Activated CD4-positive, alpha-beta memory T cell treated with anti-CD3 and anti-CD28 coated beads for 36 hours (primary cell): ENCODE results near the gene GSTM3. TPM values are rescaled to one million over a fixed set of nuclear protein-coding genes. Genes with fewer than 3 reads are reported as not detected.
"Not testable (repeated sequence)": the region's sequence is repeated elsewhere in the genome, so short reads cannot be mapped to it uniquely, and the experiment has no call there.

Experiments
- CTCF ChIA-PET: fragments of 350-600 bp; sonication (Branson Sonifier 250); formaldehyde crosslinking; loops from one replicate; lab custom pipeline; 2021; ENCODE audit warnings: antibody characterized with exemption, inconsistent platforms; lab: Charles Lee
- POLR2A ChIA-PET: fragments of 350-600 bp; sonication (Branson Sonifier 250); formaldehyde crosslinking; loops from one replicate; lab custom pipeline; 2021; ENCODE audit warnings: antibody characterized with exemption; lab: Charles Lee
- DNase-seq: peaks from one replicate; pipeline ENCODE4 v3.0.0-alpha.2; 2020
- H3K27ac Mint-ChIP-seq: one replicate; pipeline ENCODE4 v1.8.0; 2021; ENCODE audit warnings: mixed read lengths
- H3K27me3 Mint-ChIP-seq: one replicate; pipeline ENCODE4 v1.8.0; 2021; ENCODE audit warnings: mixed read lengths
- H3K36me3 Mint-ChIP-seq: one replicate; pipeline ENCODE4 v1.8.0; 2021; ENCODE audit warnings: mixed read lengths
- H3K4me1 Mint-ChIP-seq: one replicate; pipeline ENCODE4 v1.8.0; 2021; ENCODE audit warnings: low read depth, mixed read lengths
- H3K4me3 Mint-ChIP-seq: one replicate; pipeline ENCODE4 v1.8.0; 2021; ENCODE audit warnings: mild to moderate bottlenecking, mixed read lengths
- H3K9me3 Mint-ChIP-seq: one replicate; pipeline ENCODE4 v1.8.0; 2021; ENCODE audit warnings: mixed read lengths
- intact Hi-C: fragments of 100-400 bp; cut with micrococcal nuclease; formaldehyde crosslinking; loops from one replicate; pipeline ENCODE4 v1.15.1; 2023
- total RNA-seq, 2 experiments: library from RNA; stranded (reverse); gene quantifications; one replicate each; pipeline ENCODE4 v1.2.3, GENCODE V29; 2021

Gene GSTM3
- total RNA-seq, 2 experiments from 2014 or later = 1.6 to 2.1 TPM

- intact Hi-C loops = loop anchor here (1.0 kb wide), 2 partner anchors 131 to 228 kb away; no protein-coding TSS in a partner anchor
- H3K27ac Mint-ChIP-seq = no peak overlapping the region
- CTCF ChIA-PET = interaction anchor here (0.7 to 17.8 kb wide), 32 partner anchors 10 to 536 kb away, joined by 3 to 723 read pairs (median 4); partner anchors contain the start of genes AHCYL1, EPS8L3, GNAI3 and GSTM4
These were observed 33.2 kb upstream of the GSTM3 start for GRCh38 chr1:109773900-109774485.

DNA sequence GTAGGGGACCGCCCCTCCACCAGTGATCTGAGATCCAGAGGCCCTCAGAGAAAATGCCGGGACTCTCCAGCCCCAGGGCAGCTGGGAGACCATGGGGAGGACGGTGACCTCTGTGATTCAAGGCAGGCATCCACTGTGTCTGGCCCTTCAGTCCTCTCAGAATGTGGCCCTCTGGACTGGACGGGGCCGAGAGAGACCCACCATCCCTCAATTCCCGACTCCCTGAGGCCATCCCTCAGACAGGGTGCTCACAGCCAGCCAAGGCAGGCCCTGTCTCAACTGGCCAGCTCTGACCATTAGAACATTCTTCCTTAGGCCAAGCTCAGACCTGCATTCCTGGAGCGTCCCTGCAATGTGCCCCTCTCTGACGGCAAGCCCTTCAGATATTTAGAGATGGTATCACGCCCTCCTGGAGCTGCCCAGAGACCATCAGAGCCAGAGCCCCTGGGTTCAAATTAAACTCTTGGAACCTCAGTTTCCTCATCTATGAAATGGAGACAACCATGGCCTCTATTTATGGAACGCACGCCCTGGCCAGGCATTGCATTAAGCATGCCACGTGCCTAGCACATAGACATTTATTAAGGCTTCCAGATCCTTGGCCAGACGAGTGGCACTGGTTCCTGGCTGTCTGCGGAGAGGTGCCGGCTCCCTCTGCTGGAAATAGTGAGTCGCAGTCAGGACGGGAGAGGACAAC is 32.5 kb upstream of the GSTM3 start:
- H3K4me1 Mint-ChIP-seq = peaks cover 4% of the 10 kb centered on the region
- H3K36me3 Mint-ChIP-seq = no peaks in the 10 kb centered on the region
- intact Hi-C loops = loop anchor here (1.0 kb wide), 2 partner anchors 130 to 227 kb away; no protein-coding TSS in a partner anchor
- ChIA-PET POLR2A (no interaction called here), CTCF (interaction anchor here (0.7 to 17.8 kb wide), 23 partner anchors 8 to 261 kb away, joined by 3 to 723 read pairs (median 4); partner anchors contain the start of genes AHCYL1, GNAI3, GSTM4 and STRIP1)
- no peaks in the 10 kb centered on the region for H3K27me3 Mint-ChIP-seq
- no peaks in the 10 kb centered on the region for H3K9me3 Mint-ChIP-seq
- no peak overlapping the region for H3K27ac Mint-ChIP-seq
- DNase-seq = peak; percentile 83
- H3K4me3 Mint-ChIP-seq = no peak overlapping the region

More at GRCh38 chr1:109773900-109774485, 33.2 kb upstream of the GSTM3 start:
- POLR2A ChIA-PET = interaction anchor here (1.1 to 1.2 kb wide), 2 partner anchors 210 to 228 kb away, joined by 3 read pairs; no protein-coding TSS in a partner anchor
- Mint-ChIP-seq H3K4me3 (no peak overlapping the region), H3K4me1 (peaks cover 4% of the 10 kb centered on the region), H3K9me3 (no peaks in the 10 kb centered on the region), H3K36me3 (no peaks in the 10 kb centered on the region), H3K27me3 (no peaks in the 10 kb centered on the region)
- no peak for DNase-seq

DNA sequence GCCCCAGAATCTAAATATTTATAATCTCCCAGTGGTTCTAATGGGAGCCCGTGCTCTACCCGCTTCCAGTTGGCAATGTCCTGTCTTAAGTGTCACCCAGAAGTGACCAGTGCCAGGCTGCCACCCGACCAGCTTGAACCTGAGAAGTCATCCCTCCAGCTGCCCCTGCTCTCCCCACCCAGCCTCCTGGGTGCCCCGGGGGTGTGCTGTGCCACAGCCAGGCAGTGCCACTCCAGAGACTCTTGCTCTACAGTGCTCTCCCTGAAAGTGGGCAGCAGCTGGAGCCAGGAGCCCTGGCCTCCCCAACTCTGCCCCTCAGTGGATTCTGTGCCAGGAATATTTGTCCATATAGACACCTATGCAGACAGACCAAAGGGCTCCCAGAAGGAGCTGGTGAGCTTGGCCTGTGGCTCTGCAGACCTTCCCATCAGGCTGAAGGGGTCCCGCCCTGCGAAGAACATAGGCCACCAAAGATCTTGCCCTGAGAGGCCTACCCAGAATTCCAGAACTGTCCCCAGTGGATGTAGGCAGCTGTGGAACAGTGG is 31.9 kb upstream of the GSTM3 start:
- peaks cover 4% of the 10 kb centered on the region for H3K4me1 Mint-ChIP-seq
- no peaks in the 10 kb centered on the region for H3K36me3 Mint-ChIP-seq
- DNase-seq = no peak
- no peak overlapping the region for H3K4me3 Mint-ChIP-seq
- intact Hi-C loops = loop anchor here (1.0 kb wide), 2 partner anchors 129 to 226 kb away; no protein-coding TSS in a partner anchor
- no peaks in the 10 kb centered on the region for H3K27me3 Mint-ChIP-seq
- H3K27ac Mint-ChIP-seq = no peak overlapping the region
- POLR2A ChIA-PET = no interaction called here
- H3K9me3 Mint-ChIP-seq = no peaks in the 10 kb centered on the region
- CTCF ChIA-PET = interaction anchor here (0.7 to 17.8 kb wide), 12 partner anchors 9 to 227 kb away, joined by 3 to 723 read pairs (median 5); partner anchors contain the start of genes AHCYL1 and GSTM4

- Mint-ChIP-seq H3K4me3 (no peak overlapping the region), H3K4me1 (peaks cover 2% of the 10 kb centered on the region), H3K27ac (no peak overlapping the region), H3K27me3 (no peaks in the 10 kb centered on the region), H3K9me3 (no peaks in the 10 kb centered on the region), H3K36me3 (no peaks in the 10 kb centered on the region)
- ChIA-PET POLR2A (no interaction called here), CTCF (interaction anchor here (1.0 to 17.8 kb wide), 9 partner anchors 9 to 228 kb away, joined by 3 to 723 read pairs (median 8); partner anchors contain the start of genes AHCYL1 and GSTM4)
- DNase-seq = no peak
- intact Hi-C loops = no loop called here
These were observed 31.1 kb upstream of the GSTM3 start for GRCh38 chr1:109771712-109772657.

GRCh38 chr1:109770331-109771095 is 29.7 kb upstream of the GSTM3 start:
- Mint-ChIP-seq H3K36me3 (no peaks in the 10 kb centered on the region), H3K9me3 (no peaks in the 10 kb centered on the region), H3K27me3 (no peaks in the 10 kb centered on the region), H3K4me1 (no peaks in the 10 kb centered on the region), H3K27ac (no peak overlapping the region), H3K4me3 (no peak overlapping the region)
- CTCF ChIA-PET = interaction anchor here (1.1 to 17.8 kb wide), 4 partner anchors 130 to 230 kb away, joined by 3 to 723 read pairs (median 126); partner anchors contain the start of gene AHCYL1
- DNase-seq = no peak
- POLR2A ChIA-PET = no interaction called here
- intact Hi-C loops = no loop called here

- Mint-ChIP-seq H3K4me1 (no peaks in the 10 kb centered on the region), H3K27ac (no peak overlapping the region), H3K36me3 (no peaks in the 10 kb centered on the region), H3K9me3 (no peaks in the 10 kb centered on the region), H3K4me3 (no peak overlapping the region), H3K27me3 (no peaks in the 10 kb centered on the region)
- CTCF ChIA-PET = interaction anchor here (2.3 to 17.8 kb wide), 3 partner anchors 129 to 223 kb away, joined by 10 to 723 read pairs (median 242); partner anchors contain the start of gene AHCYL1
- intact Hi-C loops = no loop called here
- no peak for DNase-seq
- POLR2A ChIA-PET = no interaction called here
These were observed 28.7 kb upstream of the GSTM3 start for GRCh38 chr1:109769330-109770078.

DNA sequence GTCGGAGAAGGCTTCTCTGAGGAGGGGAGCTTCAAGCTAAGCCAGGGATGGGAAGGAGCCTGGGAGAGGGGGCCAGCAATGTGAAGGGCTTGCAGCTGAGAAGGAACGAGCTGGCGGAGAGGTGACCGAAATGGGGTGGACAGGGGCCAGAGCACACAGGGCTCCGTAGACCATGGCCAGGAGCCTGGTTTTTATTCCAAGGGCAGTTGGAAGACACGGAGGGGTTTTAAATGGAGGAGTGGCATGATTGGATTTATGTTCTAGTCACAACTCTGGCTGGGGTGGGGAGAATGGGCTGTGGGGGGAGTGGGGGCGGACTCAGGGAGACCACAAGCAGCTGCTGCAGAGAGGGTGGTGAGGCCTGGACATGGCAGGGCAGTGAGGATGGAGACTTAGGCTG is 28.0 kb upstream of the GSTM3 start:
- intact Hi-C loops = no loop called here
- Mint-ChIP-seq H3K4me1 (no peaks in the 10 kb centered on the region), H3K4me3 (no peak overlapping the region), H3K9me3 (no peaks in the 10 kb centered on the region), H3K36me3 (no peaks in the 10 kb centered on the region), H3K27me3 (no peaks in the 10 kb centered on the region), H3K27ac (no peak overlapping the region)
- no peak for DNase-seq
- ChIA-PET POLR2A (no interaction called here), CTCF (interaction anchor here (10.0 to 17.8 kb wide), 2 partner anchors 128 to 213 kb away, joined by 242 to 723 read pairs; partner anchors contain the start of gene AHCYL1)

GRCh38 chr1:109768335-109768650 is 27.5 kb upstream of the GSTM3 start:
- CTCF ChIA-PET = no interaction called here
- H3K27ac Mint-ChIP-seq = no peak overlapping the region
- POLR2A ChIA-PET = no interaction called here
- no peak overlapping the region for H3K4me3 Mint-ChIP-seq
- no peaks in the 10 kb centered on the region for H3K36me3 Mint-ChIP-seq
- no peaks in the 10 kb centered on the region for H3K9me3 Mint-ChIP-seq
- H3K4me1 Mint-ChIP-seq = no peaks in the 10 kb centered on the region
- no peaks in the 10 kb centered on the region for H3K27me3 Mint-ChIP-seq
- no peak for DNase-seq
- intact Hi-C loops = no loop called here

- Mint-ChIP-seq H3K36me3 (no peaks in the 10 kb centered on the region), H3K4me1 (no peaks in the 10 kb centered on the region), H3K27ac (no peak overlapping the region), H3K4me3 (no peak overlapping the region), H3K9me3 (no peaks in the 10 kb centered on the region), H3K27me3 (no peaks in the 10 kb centered on the region)
- intact Hi-C loops = no loop called here
- ChIA-PET POLR2A (no interaction called here), CTCF (no interaction called here)
- peak; percentile 5 for DNase-seq
These were observed 26.9 kb upstream of the GSTM3 start for GRCh38 chr1:109767637-109768334.

GRCh38 chr1:109766991-109767636 is 26.3 kb upstream of the GSTM3 start:
- intact Hi-C loops, H3K4me1 Mint-ChIP-seq, CTCF ChIA-PET, DNase-seq, H3K36me3 Mint-ChIP-seq, H3K9me3 Mint-ChIP-seq, H3K27me3 Mint-ChIP-seq, H3K27ac Mint-ChIP-seq, POLR2A ChIA-PET, H3K4me3 Mint-ChIP-seq: not testable (repeated sequence)
